Esophagus muscularis mucosa (tissue), 4 donors: ENCODE results near the gene TTC31. TPM values are rescaled to one million over a fixed set of nuclear protein-coding genes. Genes with fewer than 3 reads are reported as not detected.
"Not testable (repeated sequence)": the region's sequence is repeated elsewhere in the genome, so short reads cannot be mapped to it uniquely, and the experiment has no call there.

Experiments used
- DNase-seq: peaks from one replicate; pipeline ENCODE4 v3.0.0-alpha.2; 2017; ENCODE audit errors: extremely low spot score
- H3K27ac ChIP-seq, 4 donors: fragments of 200-600 bp; sonication (generic); replicated peaks in 1 of 4; 1 replicate in 3 of 4; 2 replicates in 1 of 4; pipeline ENCODE4 v1.5.1; 2016 to 2019; ENCODE audit warnings: mild to moderate bottlenecking in 1 of 4
- H3K27me3 ChIP-seq, 4 donors: fragments of 200-600 bp; sonication (generic); one replicate each; pipeline versions ENCODE4 v1.5.1 to v1.6.0; 2016 to 2019
- H3K36me3 ChIP-seq, 4 donors: fragments of 200-600 bp; sonication (generic); one replicate each; pipeline ENCODE4 v1.5.1; 2016 to 2019
- H3K4me1 ChIP-seq, 4 donors: fragments of 200-600 bp; sonication (generic); one replicate each; pipeline ENCODE4 v1.5.1; 2016 to 2019
- H3K4me3 ChIP-seq, 4 donors: fragments of 200-600 bp; sonication (generic); 1 replicate in 2 of 4; 2 replicates in 2 of 4; pipeline ENCODE4 v1.5.1; 2016 to 2019; ENCODE audit warnings: mild to moderate bottlenecking in 4 of 4, moderate library complexity in 1 of 4
- H3K9me3 ChIP-seq, 4 donors: fragments of 200-600 bp; sonication (generic); 1 replicate in 3 of 4; 2 replicates in 1 of 4; pipeline ENCODE4 v1.5.1; 2016 to 2019
- CTCF ChIP-seq, 3 experiments: fragments of 200-600 bp in 2 of 3; fragments of 450-650 bp in 1 of 3; sonication (generic) in 2 of 3; IDR thresholded peaks; one replicate each; pipeline ENCODE4 v1.5.1; 2017 to 2019; ENCODE audit warnings: antibody characterized with exemption in 3 of 3, mild to moderate bottlenecking in 2 of 3, moderate library complexity in 1 of 3
- EP300 ChIP-seq: sonication (generic); formaldehyde crosslinking; IDR thresholded peaks from one replicate; pipeline ENCODE4 v1.6.1; 2017; ENCODE audit warnings: antibody characterized with exemption
- POLR2A ChIP-seq: fragments of 450-650 bp; IDR thresholded peaks from one replicate; pipeline ENCODE4 v1.6.1; 2017; ENCODE audit warnings: antibody characterized with exemption, moderate library complexity, mild to moderate bottlenecking, low read depth
- POLR2AphosphoS5 ChIP-seq, 2 donors: sonication (generic); formaldehyde crosslinking; IDR thresholded peaks; one replicate each; pipeline ENCODE4 v1.6.1; 2017; ENCODE audit warnings: antibody characterized with exemption in 2 of 2
- WGBS: methylation state at CpG from one replicate; pipeline ENCODE4 v1.1.5; 2018; 5-methylcytosine and 5-hydroxymethylcytosine counted together
- intact Hi-C: fragments of 100-400 bp; cut with DNase I; formaldehyde crosslinking; loops from one replicate; pipeline ENCODE4 v1.15.1; 2023
- total RNA-seq, 4 donors: library from RNA; depleted of rRNA; stranded (reverse); fragments of >200 nt; gene quantifications; one replicate each; pipeline versions ENCODE4 v1.1.0 to v1.2.1, GENCODE V29; 2016

Gene TTC31
- total RNA-seq, 4 donors from 2014 or later: 17.4 to 23.0 (median 20.6) TPM

- H3K9me3 ChIP-seq: no peaks in the 10 kb centered on the region
- WGBS: 91% methylated on average over 15 of the region's 20 CpGs
Observed at GRCh38 chr2:74462054-74462785, 20.7 kb upstream of the TTC31 start.

GRCh38 chr2:74462786-74463105 is 20.1 kb upstream of the TTC31 start:
- no peak overlapping the region for H3K27ac ChIP-seq
- H3K4me1 ChIP-seq: peaks cover 22 to 41% (median 37%) of the 10 kb centered on the region in 4 donors
- no peak for DNase-seq
- H3K9me3 ChIP-seq: no peaks in the 10 kb centered on the region
- H3K27me3 ChIP-seq: no peaks in the 10 kb centered on the region
- H3K36me3 ChIP-seq: peaks cover 14 to 26% (median 23%) of the 10 kb centered on the region in 4 donors
- TF ChIP-seq POLR2AphosphoS5 (IDR thresholded peaks at IDR 0.05) (no peak), CTCF (IDR thresholded peaks at IDR 0.05) (no peak), EP300 (no peak), POLR2A (no peak)
- no peak overlapping the region for H3K4me3 ChIP-seq
- WGBS: 92% methylated on average over 4 of the region's 4 CpGs
- intact Hi-C loops: no loop called here

More at GRCh38 chr2:74462054-74462785, 20.7 kb upstream of the TTC31 start:
- intact Hi-C loops: no loop called here
- Histone ChIP-seq H3K27me3 (no peaks in the 10 kb centered on the region), H3K36me3 (peaks cover 14 to 26% (median 23%) of the 10 kb centered on the region in 4 donors), H3K4me1 (peaks cover 24 to 46% (median 41%) of the 10 kb centered on the region in 4 donors), H3K4me3 (no peak overlapping the region), H3K27ac (no peak overlapping the region)
- DNase-seq: no peak
- TF ChIP-seq EP300: no peak
- TF ChIP-seq CTCF (IDR thresholded peaks at IDR 0.05): no peak
- no peak for TF ChIP-seq POLR2AphosphoS5 (IDR thresholded peaks at IDR 0.05)
- TF ChIP-seq POLR2A: no peak

- Histone ChIP-seq H3K4me3 (peak overlapping the region; percentile 76 to 99 (median 89)), H3K4me1 (peaks cover 14 to 32% (median 28%) of the 10 kb centered on the region in 4 donors), H3K27me3 (no peaks in the 10 kb centered on the region), H3K27ac (peak overlapping the region; percentile 77 to 90 (median 82)), H3K9me3 (no peaks in the 10 kb centered on the region), H3K36me3 (peaks cover 14 to 26% (median 23%) of the 10 kb centered on the region in 4 donors)
- 10% methylated on average over 6 of the region's 13 CpGs for WGBS
- intact Hi-C loops: no loop called here
- DNase-seq: no peak
- TF ChIP-seq EP300: no peak
Observed at GRCh38 chr2:74464406-74464805, 18.5 kb upstream of the TTC31 start.

- WGBS: 96% methylated on average over 12 of the region's 12 CpGs
- DNase-seq, intact Hi-C loops, H3K4me3 ChIP-seq, H3K9me3 ChIP-seq, H3K27me3 ChIP-seq: not testable (repeated sequence)
- Histone ChIP-seq H3K36me3 (peaks cover 9 to 21% (median 17%) of the 10 kb centered on the region in 4 donors), H3K27ac (peak overlapping the region in 2 of 4 donors; percentile 33 to 80), H3K4me1 (peaks cover 24 to 35% (median 30%) of the 10 kb centered on the region in 4 donors)
Observed at GRCh38 chr2:74470742-74471141, 12.1 kb upstream of the TTC31 start.

- peaks cover 20 to 27% (median 24%) of the 10 kb centered on the region in 4 donors for H3K4me1 ChIP-seq
- peak overlapping the region; percentile 80 to 90 (median 84) for H3K27ac ChIP-seq
- TF ChIP-seq EP300: no peak
- no peak for TF ChIP-seq POLR2A
- H3K27me3 ChIP-seq: no peaks in the 10 kb centered on the region
- WGBS: 71% methylated on average over 10 of the region's 16 CpGs
- H3K36me3 ChIP-seq: peaks cover 9 to 25% (median 21%) of the 10 kb centered on the region in 4 donors
- intact Hi-C loops: no loop called here
- DNase-seq: no peak
- H3K9me3 ChIP-seq: no peaks in the 10 kb centered on the region
- H3K4me3 ChIP-seq: peak overlapping the region; percentile 63 to 89 (median 73)
Observed at GRCh38 chr2:74471332-74472065, 11.4 kb upstream of the TTC31 start.
